ENCODE data around the gene INHBA. TPM values are rescaled to one million over a fixed set of nuclear protein-coding genes. Genes with fewer than 3 reads are reported as not detected.

INHBA gene
- total RNA-seq, 1 experiment from 2014 or later: 1.0 TPM

DNA sequence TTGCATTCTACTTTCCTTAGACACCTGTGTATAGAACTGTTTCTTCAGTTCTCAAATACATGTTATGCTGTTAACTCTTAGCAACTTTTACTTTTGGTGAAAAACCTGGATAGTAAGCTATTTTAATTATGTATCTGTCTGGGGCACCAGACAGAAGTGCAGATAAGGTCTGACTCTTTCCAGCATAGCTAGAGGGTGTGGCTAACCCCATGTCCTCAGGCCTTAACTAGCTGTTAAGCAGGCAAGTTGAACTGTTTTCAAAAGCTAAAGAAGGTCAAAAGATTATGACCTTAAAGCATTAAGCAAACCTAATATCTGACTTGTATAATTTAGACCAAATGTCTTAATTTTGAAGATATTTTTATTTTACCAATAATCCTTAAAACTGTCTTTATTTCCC lies 45.1 kb upstream of the INHBA start (continued):
- TF ChIP-seq RELA (CRISPR knock-in tag; IDR thresholded peaks at IDR 0.05; ENCODE audit: borderline replicate concordance): no peak
- TF ChIP-seq, protein P1, sequence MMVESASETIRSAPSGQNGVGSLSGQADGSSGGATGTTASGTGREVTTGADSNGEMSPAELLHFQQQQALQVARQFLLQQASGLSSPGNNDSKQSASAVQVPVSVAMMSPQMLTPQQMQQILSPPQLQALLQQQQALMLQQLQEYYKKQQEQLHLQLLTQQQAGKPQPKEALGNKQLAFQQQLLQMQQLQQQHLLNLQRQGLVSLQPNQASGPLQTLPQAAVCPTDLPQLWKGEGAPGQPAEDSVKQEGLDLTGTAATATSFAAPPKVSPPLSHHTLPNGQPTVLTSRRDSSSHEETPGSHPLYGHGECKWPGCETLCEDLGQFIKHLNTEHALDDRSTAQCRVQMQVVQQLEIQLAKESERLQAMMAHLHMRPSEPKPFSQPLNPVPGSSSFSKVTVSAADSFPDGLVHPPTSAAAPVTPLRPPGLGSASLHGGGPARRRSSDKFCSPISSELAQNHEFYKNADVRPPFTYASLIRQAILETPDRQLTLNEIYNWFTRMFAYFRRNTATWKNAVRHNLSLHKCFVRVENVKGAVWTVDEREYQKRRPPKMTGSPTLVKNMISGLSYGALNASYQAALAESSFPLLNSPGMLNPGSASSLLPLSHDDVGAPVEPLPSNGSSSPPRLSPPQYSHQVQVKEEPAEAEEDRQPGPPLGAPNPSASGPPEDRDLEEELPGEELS (CRISPR knock-in tag; IDR thresholded peaks at IDR 0.05): no peak

DNA sequence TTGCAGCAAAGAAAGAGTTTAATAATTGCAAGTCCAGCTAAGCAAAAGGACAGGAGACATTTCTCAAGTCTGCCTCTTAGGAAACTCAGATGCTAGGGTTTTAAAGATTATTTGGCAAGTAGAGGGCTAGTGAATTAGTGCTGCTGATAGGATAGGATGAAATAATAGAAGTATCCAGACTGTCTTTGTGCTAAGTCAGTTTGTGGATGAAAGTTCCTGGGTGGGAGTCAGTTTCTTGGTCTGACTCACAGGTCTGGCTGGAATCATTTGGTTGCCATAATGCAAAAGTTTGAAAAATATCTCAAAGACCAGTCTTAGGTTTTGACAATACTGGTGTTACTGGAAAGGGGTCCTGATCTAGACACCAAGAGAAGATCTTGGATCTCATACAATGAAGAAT lies 42.6 kb upstream of the INHBA start:
- peaks cover 38% of the 10 kb centered on the region for H3K36me3 Mint-ChIP-seq
- no peak overlapping the region for H3K27ac Mint-ChIP-seq
- peaks cover 16% of the 10 kb centered on the region for H3K4me1 Mint-ChIP-seq
- peaks cover 66% of the 10 kb centered on the region for H3K9me3 Mint-ChIP-seq
- no peak for DNase-seq (ENCODE audit: low spot score)
- CTCF ChIA-PET: no interaction called here
- POLR2A ChIA-PET: no interaction called here
- ATAC-seq: no peak
- TF ChIP-seq, protein P2, sequence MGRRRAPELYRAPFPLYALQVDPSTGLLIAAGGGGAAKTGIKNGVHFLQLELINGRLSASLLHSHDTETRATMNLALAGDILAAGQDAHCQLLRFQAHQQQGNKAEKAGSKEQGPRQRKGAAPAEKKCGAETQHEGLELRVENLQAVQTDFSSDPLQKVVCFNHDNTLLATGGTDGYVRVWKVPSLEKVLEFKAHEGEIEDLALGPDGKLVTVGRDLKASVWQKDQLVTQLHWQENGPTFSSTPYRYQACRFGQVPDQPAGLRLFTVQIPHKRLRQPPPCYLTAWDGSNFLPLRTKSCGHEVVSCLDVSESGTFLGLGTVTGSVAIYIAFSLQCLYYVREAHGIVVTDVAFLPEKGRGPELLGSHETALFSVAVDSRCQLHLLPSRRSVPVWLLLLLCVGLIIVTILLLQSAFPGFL (CRISPR knock-in tag; IDR thresholded peaks at IDR 0.05; ENCODE audit: borderline replicate concordance): no peak
- TF ChIP-seq, protein P3, sequence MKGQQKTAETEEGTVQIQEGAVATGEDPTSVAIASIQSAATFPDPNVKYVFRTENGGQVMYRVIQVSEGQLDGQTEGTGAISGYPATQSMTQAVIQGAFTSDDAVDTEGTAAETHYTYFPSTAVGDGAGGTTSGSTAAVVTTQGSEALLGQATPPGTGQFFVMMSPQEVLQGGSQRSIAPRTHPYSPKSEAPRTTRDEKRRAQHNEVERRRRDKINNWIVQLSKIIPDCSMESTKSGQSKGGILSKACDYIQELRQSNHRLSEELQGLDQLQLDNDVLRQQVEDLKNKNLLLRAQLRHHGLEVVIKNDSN (CRISPR knock-in tag; IDR thresholded peaks at IDR 0.05): no peak
- TF ChIP-seq KAT7 (CRISPR knock-in tag; IDR thresholded peaks at IDR 0.05; ENCODE audit: borderline replicate concordance) (no peak), ZBTB43 (CRISPR knock-in tag; IDR thresholded peaks at IDR 0.05) (no peak), CREB1 (CRISPR knock-in tag; IDR thresholded peaks at IDR 0.05) (no peak), TP53 (CRISPR knock-in tag; IDR thresholded peaks at IDR 0.05) (no peak), ZNF423 (CRISPR knock-in tag; IDR thresholded peaks at IDR 0.05) (no peak), SMAD4 (CRISPR knock-in tag; IDR thresholded peaks at IDR 0.05) (no peak), FOXJ3 (CRISPR knock-in tag; IDR thresholded peaks at IDR 0.05; ENCODE audit: borderline replicate concordance) (no peak), ZNF219 (CRISPR knock-in tag; IDR thresholded peaks at IDR 0.05; ENCODE audit: borderline replicate concordance) (no peak), ESRRA (CRISPR knock-in tag; IDR thresholded peaks at IDR 0.05; ENCODE audit: borderline replicate concordance) (no peak), AR (CRISPR knock-in tag; IDR thresholded peaks at IDR 0.05) (no peak), GRHL2 (CRISPR knock-in tag; IDR thresholded peaks at IDR 0.05; ENCODE audit: insufficient replicate concordance, severe bottlenecking) (no peak), PRRX2 (CRISPR knock-in tag; IDR thresholded peaks at IDR 0.05) (no peak), TEAD4 (CRISPR knock-in tag; IDR thresholded peaks at IDR 0.05) (no peak), ELF4 (CRISPR knock-in tag; IDR thresholded peaks at IDR 0.05; ENCODE audit: low read depth) (no peak), MAX (CRISPR knock-in tag; IDR thresholded peaks at IDR 0.05) (no peak)
- TF ChIP-seq, protein P4, sequence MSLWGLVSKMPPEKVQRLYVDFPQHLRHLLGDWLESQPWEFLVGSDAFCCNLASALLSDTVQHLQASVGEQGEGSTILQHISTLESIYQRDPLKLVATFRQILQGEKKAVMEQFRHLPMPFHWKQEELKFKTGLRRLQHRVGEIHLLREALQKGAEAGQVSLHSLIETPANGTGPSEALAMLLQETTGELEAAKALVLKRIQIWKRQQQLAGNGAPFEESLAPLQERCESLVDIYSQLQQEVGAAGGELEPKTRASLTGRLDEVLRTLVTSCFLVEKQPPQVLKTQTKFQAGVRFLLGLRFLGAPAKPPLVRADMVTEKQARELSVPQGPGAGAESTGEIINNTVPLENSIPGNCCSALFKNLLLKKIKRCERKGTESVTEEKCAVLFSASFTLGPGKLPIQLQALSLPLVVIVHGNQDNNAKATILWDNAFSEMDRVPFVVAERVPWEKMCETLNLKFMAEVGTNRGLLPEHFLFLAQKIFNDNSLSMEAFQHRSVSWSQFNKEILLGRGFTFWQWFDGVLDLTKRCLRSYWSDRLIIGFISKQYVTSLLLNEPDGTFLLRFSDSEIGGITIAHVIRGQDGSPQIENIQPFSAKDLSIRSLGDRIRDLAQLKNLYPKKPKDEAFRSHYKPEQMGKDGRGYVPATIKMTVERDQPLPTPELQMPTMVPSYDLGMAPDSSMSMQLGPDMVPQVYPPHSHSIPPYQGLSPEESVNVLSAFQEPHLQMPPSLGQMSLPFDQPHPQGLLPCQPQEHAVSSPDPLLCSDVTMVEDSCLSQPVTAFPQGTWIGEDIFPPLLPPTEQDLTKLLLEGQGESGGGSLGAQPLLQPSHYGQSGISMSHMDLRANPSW (CRISPR knock-in tag; conservative IDR thresholded peaks at IDR 0.05; ENCODE audit: low read depth): no peak
- TF ChIP-seq, protein P5, sequence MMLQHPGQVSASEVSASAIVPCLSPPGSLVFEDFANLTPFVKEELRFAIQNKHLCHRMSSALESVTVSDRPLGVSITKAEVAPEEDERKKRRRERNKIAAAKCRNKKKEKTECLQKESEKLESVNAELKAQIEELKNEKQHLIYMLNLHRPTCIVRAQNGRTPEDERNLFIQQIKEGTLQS (CRISPR knock-in tag; conservative IDR thresholded peaks at IDR 0.05): no peak
- TF ChIP-seq, protein P6, sequence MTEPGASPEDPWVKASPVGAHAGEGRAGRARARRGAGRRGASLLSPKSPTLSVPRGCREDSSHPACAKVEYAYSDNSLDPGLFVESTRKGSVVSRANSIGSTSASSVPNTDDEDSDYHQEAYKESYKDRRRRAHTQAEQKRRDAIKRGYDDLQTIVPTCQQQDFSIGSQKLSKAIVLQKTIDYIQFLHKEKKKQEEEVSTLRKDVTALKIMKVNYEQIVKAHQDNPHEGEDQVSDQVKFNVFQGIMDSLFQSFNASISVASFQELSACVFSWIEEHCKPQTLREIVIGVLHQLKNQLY (CRISPR knock-in tag; IDR thresholded peaks at IDR 0.05): no peak
- no peak overlapping the region for H3K4me3 Mint-ChIP-seq
- H3K27me3 Mint-ChIP-seq (ENCODE audit: low read depth): peaks cover 2% of the 10 kb centered on the region; the same call in 1 of the 2 replicates

Data from WTC11 (cell line).